Gastrocnemius medialis (tissue), 4 donors: ENCODE data around the gene SLC35G6. TPM values are rescaled to one million over a fixed set of nuclear protein-coding genes. Genes with fewer than 3 reads are reported as not detected.
"Not testable (repeated sequence)": the region's sequence is repeated elsewhere in the genome, so short reads cannot be mapped to it uniquely, and the experiment has no call there.

Experiments
- ATAC-seq, 2 donors: fragments of 150-250 bp; one replicate each; pipeline ENCODE4 v1.9.1; 2016
- DNase-seq, 2 donors: peaks; one replicate each; pipeline ENCODE4 v3.0.0-alpha.2; 2019
- H3K27ac ChIP-seq, 4 donors: fragments of 200-600 bp; sonication (generic); 1 replicate in 1 of 4; 2 replicates in 3 of 4; pipeline ENCODE4 v1.5.1; 2016 to 2018; ENCODE audit warnings: mild to moderate bottlenecking in 2 of 4, moderate library complexity in 1 of 4
- H3K27me3 ChIP-seq, 3 donors: fragments of 200-600 bp; sonication (generic) in 2 of 3; 1 replicate in 1 of 3; 2 replicates in 2 of 3; pipeline versions ENCODE4 v1.5.1 to v1.6.0; 2016 to 2019; ENCODE audit warnings: mild to moderate bottlenecking in 1 of 3, moderate library complexity in 1 of 3
- H3K36me3 ChIP-seq, 2 donors: fragments of 200-600 bp; sonication (generic) in 1 of 2; one replicate each; pipeline ENCODE4 v1.5.1; 2017 to 2018
- H3K4me1 ChIP-seq, 2 donors: fragments of 200-600 bp; sonication (generic) in 1 of 2; one replicate each; pipeline ENCODE4 v1.5.1; 2016 to 2017; ENCODE audit warnings: mild to moderate bottlenecking in 2 of 2
- H3K4me3 ChIP-seq, 4 donors: fragments of 200-600 bp; sonication (generic) in 3 of 4; 1 replicate in 1 of 4; 2 replicates in 3 of 4; pipeline ENCODE4 v1.5.1; 2016 to 2019; ENCODE audit warnings: mild to moderate bottlenecking in 2 of 4
- H3K9me3 ChIP-seq, 3 donors: fragments of 200-600 bp; sonication (generic) in 2 of 3; 1 replicate in 1 of 3; 2 replicates in 2 of 3; pipeline ENCODE4 v1.5.1; 2016 to 2019
- POLR2A ChIP-seq, 2 donors: fragments of 450-650 bp; IDR thresholded peaks; one replicate each; pipeline ENCODE4 v1.6.1; 2017; ENCODE audit warnings: antibody characterized with exemption in 2 of 2, mild to moderate bottlenecking in 2 of 2, moderate library complexity in 2 of 2
- in situ Hi-C, 4 donors: fragments of 200-750 bp; cut with MboI; loops; one replicate each; pipeline versions ENCODE4 v1.15.0 to v1.8.0; 2017; ENCODE audit warnings: low sequenced_read_pairs in 4 of 4
- intact Hi-C: fragments of 100-400 bp; cut with DNase I; formaldehyde crosslinking; loops from one replicate; pipeline ENCODE4 v1.15.1; 2023; ENCODE audit warnings: low total_unique reads
- total RNA-seq, 4 donors: library from RNA; depleted of rRNA; stranded (reverse); fragments of >200 nt; gene quantifications; one replicate each; pipeline versions ENCODE4 v1.1.0 to v1.2.3, GENCODE V29; 2016
- TF ChIP-seq, protein P1 (sequence below), 5 experiments: fragments of 450-650 bp in 3 of 5; fragments of 200-600 bp in 2 of 5; sonication (generic) in 2 of 5; IDR thresholded peaks in 4 of 5; conservative IDR thresholded peaks in 1 of 5; 1 replicate in 4 of 5; 2 replicates in 1 of 5; pipeline ENCODE4 v1.5.1; 2016 to 2019; ENCODE audit warnings: antibody characterized with exemption in 5 of 5, mild to moderate bottlenecking in 3 of 5, moderate library complexity in 3 of 5

SLC35G6 gene
- not detected for total RNA-seq

DNA sequence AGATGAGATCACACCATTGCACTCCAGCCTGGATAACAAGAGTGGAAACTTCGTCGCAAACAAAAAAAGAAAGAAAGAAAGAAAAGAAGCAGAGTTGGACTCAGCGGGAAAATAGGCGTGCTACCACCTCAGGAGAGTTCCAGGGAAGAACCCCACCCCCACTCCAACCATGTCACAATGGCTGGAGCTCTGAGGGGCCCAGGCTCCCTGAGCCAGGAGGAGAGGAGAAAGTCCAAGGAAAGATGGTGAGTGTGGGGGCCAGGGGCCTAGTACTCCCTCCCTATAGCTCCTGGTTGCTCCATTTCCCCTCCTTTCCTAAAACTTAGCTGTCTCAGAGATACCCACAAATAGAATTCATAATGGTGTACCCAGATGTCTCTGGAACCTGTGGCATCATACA is at the start of gene SLC35G6:
Gene SLC35G6 (plus strand): TSS at position 172 of the 400 bp plus-strand sequence. CDS start 71 bp downstream, at position 243.
- H3K9me3 ChIP-seq, H3K27me3 ChIP-seq, DNase-seq, in situ Hi-C loops, H3K36me3 ChIP-seq, ATAC-seq: not testable (repeated sequence)
- intact Hi-C loops: loop anchor here (5.0 to 10.0 kb wide), 2 partner anchors 456 to 829 kb away; partner anchors contain the start of genes BCL6B, C17orf100 and MED31
- peaks cover 46 to 69% of the 10 kb centered on the region in 2 donors for H3K4me1 ChIP-seq
- peak within 1 kb of the TSS; percentile 100 for H3K27ac ChIP-seq
- H3K4me3 ChIP-seq: peak within 1 kb of the TSS in 3 of 4 donors; percentile 80 to 99 (median 93)

DNA sequence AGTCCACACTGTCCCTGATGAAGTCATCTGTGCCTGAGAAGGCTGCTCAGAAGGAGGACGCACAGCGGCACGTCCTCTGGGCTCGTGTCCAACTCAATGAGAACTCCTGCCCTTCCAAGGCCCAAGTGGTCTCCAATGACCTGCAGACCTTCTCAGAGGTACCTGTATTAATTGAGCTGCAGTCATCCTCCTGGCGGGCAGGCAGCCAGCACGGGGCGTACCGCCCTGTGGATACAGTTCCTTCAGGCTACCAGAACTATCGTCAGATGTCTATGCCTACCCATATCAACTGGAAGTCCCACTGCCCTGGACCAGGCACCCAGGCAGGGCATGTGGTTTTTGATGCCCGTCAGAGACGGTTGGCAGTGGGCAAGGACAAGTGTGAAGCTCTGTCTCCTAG is 49.0 kb upstream of the SLC35G6 start:
- Histone ChIP-seq H3K27ac (no peak overlapping the region), H3K27me3 (no peaks in the 10 kb centered on the region), H3K36me3 (no peaks in the 10 kb centered on the region), H3K9me3 (no peaks in the 10 kb centered on the region), H3K4me1 (peaks cover 17 to 20% of the 10 kb centered on the region in 2 donors), H3K4me3 (no peak overlapping the region)
- intact Hi-C loops (no loop called here), in situ Hi-C loops (loop anchor here in 1 of 4 donors (25.0 kb wide), 1 partner anchor 130 kb away; the partner anchor contains the start of genes SENP3 and TNFSF13)
- DNase-seq: no peak
- ATAC-seq: no peak
- no peak for TF ChIP-seq POLR2A (IDR thresholded peaks at IDR 0.05)
- TF ChIP-seq, protein P1, sequence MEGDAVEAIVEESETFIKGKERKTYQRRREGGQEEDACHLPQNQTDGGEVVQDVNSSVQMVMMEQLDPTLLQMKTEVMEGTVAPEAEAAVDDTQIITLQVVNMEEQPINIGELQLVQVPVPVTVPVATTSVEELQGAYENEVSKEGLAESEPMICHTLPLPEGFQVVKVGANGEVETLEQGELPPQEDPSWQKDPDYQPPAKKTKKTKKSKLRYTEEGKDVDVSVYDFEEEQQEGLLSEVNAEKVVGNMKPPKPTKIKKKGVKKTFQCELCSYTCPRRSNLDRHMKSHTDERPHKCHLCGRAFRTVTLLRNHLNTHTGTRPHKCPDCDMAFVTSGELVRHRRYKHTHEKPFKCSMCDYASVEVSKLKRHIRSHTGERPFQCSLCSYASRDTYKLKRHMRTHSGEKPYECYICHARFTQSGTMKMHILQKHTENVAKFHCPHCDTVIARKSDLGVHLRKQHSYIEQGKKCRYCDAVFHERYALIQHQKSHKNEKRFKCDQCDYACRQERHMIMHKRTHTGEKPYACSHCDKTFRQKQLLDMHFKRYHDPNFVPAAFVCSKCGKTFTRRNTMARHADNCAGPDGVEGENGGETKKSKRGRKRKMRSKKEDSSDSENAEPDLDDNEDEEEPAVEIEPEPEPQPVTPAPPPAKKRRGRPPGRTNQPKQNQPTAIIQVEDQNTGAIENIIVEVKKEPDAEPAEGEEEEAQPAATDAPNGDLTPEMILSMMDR (IDR thresholded peaks at IDR 0.05 in 4 of 5, conservative IDR thresholded peaks at IDR 0.05 in 1 of 5): no peak

DNA sequence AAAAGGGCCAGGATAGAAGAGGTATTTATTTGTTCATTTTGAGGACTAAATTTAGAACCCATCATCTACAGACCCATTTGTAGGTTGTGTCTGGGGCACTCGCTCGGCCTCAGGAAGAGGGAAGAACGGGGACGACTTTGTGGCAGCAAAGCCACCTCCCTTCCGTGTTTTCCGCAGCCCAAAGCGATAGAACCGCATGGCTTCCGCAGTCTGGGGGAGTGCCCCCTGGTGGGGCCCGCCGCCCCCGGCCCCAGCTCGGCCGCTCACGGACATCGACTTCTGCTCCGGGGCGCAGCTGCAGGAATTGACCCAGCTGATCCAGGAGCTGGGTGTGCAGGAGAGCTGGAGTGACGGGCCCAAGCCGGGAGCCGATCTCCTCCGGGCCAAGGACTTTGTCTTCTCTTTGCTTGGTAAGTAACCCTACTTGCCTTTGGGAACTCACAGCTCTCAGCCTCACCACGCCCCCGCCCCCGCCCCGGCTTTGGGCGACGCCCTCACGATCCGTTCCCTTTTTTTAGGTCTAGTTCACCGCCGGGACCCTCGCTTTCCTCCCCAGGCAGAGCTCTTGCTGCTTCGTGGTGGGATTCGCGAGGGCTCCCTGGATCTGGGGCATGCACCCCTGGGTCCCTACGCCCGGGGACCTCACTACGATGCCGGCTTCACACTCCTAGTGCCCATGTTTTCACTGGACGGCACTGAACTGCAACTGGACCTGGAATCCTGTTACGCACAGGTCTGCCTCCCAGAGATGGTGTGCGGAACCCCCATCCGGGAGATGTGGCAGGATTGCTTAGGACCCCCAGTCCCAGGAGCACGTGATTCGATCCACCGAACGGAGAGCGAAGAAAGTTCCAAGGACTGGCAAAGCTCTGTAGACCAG is 45.3 kb upstream of the SLC35G6 start:
- no peak for ATAC-seq

DNA sequence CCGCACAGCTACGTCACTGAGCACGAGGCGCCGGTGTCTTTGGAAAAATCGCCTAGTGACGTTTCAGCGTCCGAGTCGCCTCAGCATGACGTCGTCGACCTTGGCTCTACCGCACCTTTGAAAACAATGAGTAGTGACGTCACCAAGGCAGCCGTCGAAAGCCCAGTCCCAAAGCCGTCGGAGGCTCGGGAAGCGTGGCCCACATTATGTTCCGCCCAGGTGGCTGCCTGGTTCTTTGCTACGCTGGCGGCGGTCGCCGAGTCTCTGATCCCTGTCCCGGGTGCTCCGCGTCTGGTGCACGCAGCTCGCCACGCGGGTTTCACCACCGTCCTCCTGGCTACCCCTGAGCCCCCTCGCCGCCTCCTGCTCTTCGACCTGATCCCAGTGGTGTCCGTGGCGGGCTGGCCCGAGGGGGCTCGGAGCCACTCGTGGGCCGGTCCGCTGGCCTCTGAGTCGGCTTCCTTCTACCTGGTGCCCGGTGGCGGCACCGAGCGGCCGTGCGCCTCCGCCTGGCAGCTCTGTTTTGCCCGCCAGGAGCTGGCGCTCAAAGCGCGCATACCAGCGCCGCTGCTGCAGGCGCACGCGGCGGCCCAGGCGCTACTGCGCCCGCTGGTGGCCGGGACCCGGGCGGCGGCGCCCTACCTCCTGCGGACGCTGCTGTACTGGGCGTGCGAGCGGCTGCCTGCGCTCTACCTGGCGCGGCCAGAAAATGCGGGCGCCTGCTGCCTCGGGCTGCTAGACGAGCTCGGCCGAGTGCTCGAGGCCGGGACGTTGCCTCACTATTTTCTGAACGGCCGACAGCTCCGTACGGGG is 44.5 kb upstream of the SLC35G6 start:
- intact Hi-C loops (loop anchor here (1.0 to 2.0 kb wide), 2 partner anchors 84 to 125 kb away; partner anchors contain the start of genes KCTD11 and SENP3), in situ Hi-C loops (loop anchor here in 2 of 4 donors (5.0 to 25.0 kb wide), 2 partner anchors 51 to 126 kb away; partner anchors contain the start of genes SENP3 (in 1 of the 2) and TNFSF13 (in 1 of the 2))
- Histone ChIP-seq H3K4me1 (peaks cover 35 to 57% of the 10 kb centered on the region in 2 donors), H3K36me3 (no peaks in the 10 kb centered on the region), H3K27me3 (peaks cover 0 to 4% (median 0%) of the 10 kb centered on the region in 3 donors), H3K27ac (peak overlapping the region; percentile 80 to 100 (median 94)), H3K4me3 (peak overlapping the region; percentile 53 to 63 (median 58)), H3K9me3 (no peaks in the 10 kb centered on the region)
- peak; percentile 14 to 25 for TF ChIP-seq POLR2A (IDR thresholded peaks at IDR 0.05)
- TF ChIP-seq, protein P1 (IDR thresholded peaks at IDR 0.05 in 4 of 5, conservative IDR thresholded peaks at IDR 0.05 in 1 of 5): peak; percentile 75 to 96 (median 87)
- DNase-seq (peak; percentile 66 to 85), ATAC-seq (peak; percentile 40 to 59)

More for the DNA sequence above, 45.3 kb upstream of the SLC35G6 start:
- Histone ChIP-seq H3K27me3 (peaks cover 0 to 4% (median 0%) of the 10 kb centered on the region in 3 donors), H3K9me3 (no peaks in the 10 kb centered on the region), H3K27ac (peak overlapping the region; percentile 80 to 100 (median 94)), H3K36me3 (no peaks in the 10 kb centered on the region), H3K4me3 (peak overlapping the region; percentile 53 to 63 (median 58)), H3K4me1 (peaks cover 35 to 52% of the 10 kb centered on the region in 2 donors)
- in situ Hi-C loops (loop anchor here in 2 of 4 donors (5.0 to 25.0 kb wide), 2 partner anchors 51 to 126 kb away; partner anchors contain the start of genes SENP3 (in 1 of the 2) and TNFSF13 (in 1 of the 2)), intact Hi-C loops (loop anchor here (1.0 to 2.0 kb wide), 4 partner anchors 32 to 83 kb away; partner anchors contain the start of genes KCTD11, PLSCR3, POLR2A and TMEM256)
- peak in 1 of 2 donors; percentile 41 for DNase-seq
- TF ChIP-seq, protein P1 (IDR thresholded peaks at IDR 0.05 in 4 of 5, conservative IDR thresholded peaks at IDR 0.05 in 1 of 5): no peak
- peak in 1 of 2 donors; percentile 4 for TF ChIP-seq POLR2A (IDR thresholded peaks at IDR 0.05)
